ENCODE measurements around the gene COA6. TPM values are rescaled to one million over a fixed set of nuclear protein-coding genes. Genes with fewer than 3 reads are reported as not detected.

The COA6 gene
- total RNA-seq, 1 experiment from 2014 or later = 34.1 TPM

DNA sequence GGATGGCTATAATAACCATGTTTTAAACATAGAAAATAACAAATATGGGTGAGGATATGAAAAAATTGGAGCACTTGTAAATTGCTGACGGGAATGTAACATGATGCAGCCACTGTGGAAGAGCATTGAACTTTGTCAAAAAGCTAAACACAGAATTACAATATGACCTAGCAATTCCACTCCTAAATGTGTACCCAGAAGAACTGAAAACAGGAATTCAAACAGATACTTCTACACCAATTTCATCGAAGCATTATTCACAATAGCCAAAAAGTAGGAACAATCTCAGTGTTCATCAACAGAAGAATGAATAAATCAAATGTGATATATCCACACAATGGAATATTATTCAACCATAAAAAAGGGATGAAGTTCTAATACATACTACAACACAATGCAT, 32.7 kb upstream of the COA6 start:
- RAD21 ChIA-PET (ENCODE audit: low non-redundant PET in 1 of 2, low total read pairs in 2 of 2, uncharacterized antibody in 2 of 2, unreplicated experiment in 2 of 2) = no interaction called here
- TF ChIP-seq SIN3A (IDR thresholded peaks at IDR 0.05; ENCODE audit: low read depth) = no peak
- TF ChIP-seq EZH2phosphoT487 (IDR thresholded peaks at IDR 0.05; ENCODE audit: borderline replicate concordance) = no peak
- no peak for TF ChIP-seq FOSL1 (IDR thresholded peaks at IDR 0.05; ENCODE audit: low read depth)
- no peak for TF ChIP-seq JUND (IDR thresholded peaks at IDR 0.05)
- TF ChIP-seq ELF1 (IDR thresholded peaks at IDR 0.05; ENCODE audit: borderline replicate concordance, low read depth) = no peak
- TF ChIP-seq ATF3 (IDR thresholded peaks at IDR 0.05) = no peak
- no peak for TF ChIP-seq CBX3 (IDR thresholded peaks at IDR 0.05; ENCODE audit: low read depth)
- no peak for TF ChIP-seq CTCF (IDR thresholded peaks at IDR 0.05 in 2 of 3, conservative IDR thresholded peaks at IDR 0.05 in 1 of 3; ENCODE audit: borderline replicate concordance in 1 of 3, insufficient read depth in 1 of 3, low read depth in 2 of 3, low read length in 2 of 3)
- TF ChIP-seq POLR2A (IDR thresholded peaks at IDR 0.05; ENCODE audit: borderline replicate concordance, extremely low read depth, insufficient read depth, insufficient read length) = no peak
- TF ChIP-seq TCF7L2 (IDR thresholded peaks at IDR 0.05; ENCODE audit: borderline replicate concordance, extremely low read depth, insufficient read depth, insufficient read length) = no peak
- ATAC-seq = no peak

More for the DNA sequence above, 32.7 kb upstream of the COA6 start:
- Histone ChIP-seq H3K9me3 (ENCODE audit: control insufficient read depth in 1 of 2, insufficient read depth in 1 of 2, low read depth in 1 of 2, low read length in 2 of 2) (peaks cover 8 to 9% of the 10 kb centered on the region in 2 experiments; a peak in 2 of 4 replicates), H2AFZ (ENCODE audit: low read depth, low read length, poor library complexity, severe bottlenecking) (no peak overlapping the region), H4K20me1 (ENCODE audit: insufficient read depth) (no peaks in the 10 kb centered on the region), H3K9me2 (ENCODE audit: insufficient read depth) (no peaks in the 10 kb centered on the region), H3K27me3 (ENCODE audit: insufficient read depth, low read length) (no peaks in the 10 kb centered on the region), H3K4me2 (ENCODE audit: low read length) (no peak overlapping the region), H3K4me3 (replicated peaks in 1 of 2; ENCODE audit: low read depth in 1 of 2, low read length in 2 of 2) (no peak overlapping the region), H3K79me2 (ENCODE audit: insufficient read depth, low read length) (no peaks in the 10 kb centered on the region), H3K36me3 (ENCODE audit: control insufficient read depth in 1 of 2, insufficient read depth in 2 of 2, low read length in 2 of 2) (no peaks in the 10 kb centered on the region), H3K4me1 (ENCODE audit: control insufficient read depth in 1 of 2, insufficient read depth in 2 of 2, low read length in 2 of 2) (no peaks in the 10 kb centered on the region), H3K9ac (ENCODE audit: low read length) (no peak overlapping the region), H3K27ac (ENCODE audit: low read depth, low read length) (no peak overlapping the region)
- no TSS peak for BruUV-seq (replicated peaks)
- ChIA-PET POLR2A (no interaction called here), CTCF (no interaction called here)
- no peak for DNase-seq (ENCODE audit: low read depth, low spot score)
- intact Hi-C loops (cut with micrococcal nuclease) = no loop called here
